Ishikawa (cell line): Measurements from ENCODE around the gene CTSC.

ENCODE experiments used
- EP300 ChIP-seq: IDR thresholded peaks from 2 replicates; pipeline ENCODE4 v1.6.1; 2012; ENCODE audit warnings: borderline replicate concordance
- MAX ChIP-seq: IDR thresholded peaks from 2 replicates; pipeline ENCODE4 v1.6.1; 2012
- RAD21 ChIP-seq: IDR thresholded peaks from 2 replicates; pipeline ENCODE4 v1.6.1; 2012; ENCODE audit warnings: low read depth
- YY1 ChIP-seq: IDR thresholded peaks from 2 replicates; pipeline ENCODE4 v1.6.1; 2012; ENCODE audit warnings: low read depth
- ZBTB7A ChIP-seq: IDR thresholded peaks from 2 replicates; pipeline ENCODE4 v1.6.1; 2012; ENCODE audit warnings: low read depth

DNA sequence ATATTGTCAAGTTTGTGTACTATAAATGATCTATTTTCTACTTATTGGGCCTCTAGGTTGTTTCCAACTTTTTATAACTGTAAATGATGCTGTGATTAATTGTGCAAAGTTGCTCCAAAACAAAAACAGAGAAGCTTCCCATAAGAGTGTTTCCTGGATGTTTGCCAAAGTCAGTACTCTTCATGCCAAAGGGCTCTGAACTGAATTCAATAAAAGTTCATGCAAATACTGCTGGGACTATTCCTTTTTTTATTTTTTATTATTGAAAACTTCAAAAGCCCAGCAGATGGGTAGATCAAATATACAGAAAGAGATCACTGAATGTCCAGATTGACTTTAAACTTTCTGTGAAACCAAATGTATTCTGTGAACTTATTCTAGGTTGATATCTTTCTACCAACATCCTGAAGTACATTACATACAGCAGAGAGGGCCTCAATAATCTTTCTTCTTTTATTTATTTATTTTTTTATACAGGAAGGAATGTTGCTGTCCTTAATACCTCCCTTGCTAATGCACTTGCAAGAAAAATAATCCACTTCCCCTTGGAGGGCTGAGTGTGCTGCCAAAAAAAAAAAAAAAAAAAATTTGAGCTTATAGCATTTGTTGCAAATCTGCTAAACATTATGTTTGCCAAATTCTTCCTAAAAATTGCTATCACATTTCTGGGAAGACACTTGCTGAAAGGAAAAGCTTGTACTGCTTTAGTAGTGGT lies 53.0 kb downstream of the CTSC start:
- TF ChIP-seq MAX, result no peak
- no peak for TF ChIP-seq YY1
- TF ChIP-seq RAD21, result no peak
- no peak for TF ChIP-seq ZBTB7A
- no peak for TF ChIP-seq EP300
